ENCODE data around the gene RAVER1. TPM values are rescaled to one million over a fixed set of nuclear protein-coding genes. Genes with fewer than 3 reads are reported as not detected.

RAVER1 gene
- total and polyA plus RNA-seq, 2 of the 13 experiments (the other 11 are each of a cell fraction or from before 2014, with no cell fraction given), result 3.6 to 7.9 TPM

GRCh38 chr19:10269333-10270179 is 63.8 kb downstream of the RAVER1 start (continued):
- TF ChIP-seq ZKSCAN8 (CRISPR knock-in tag; IDR thresholded peaks at IDR 0.05; ENCODE audit: borderline replicate concordance), result peak; percentile 98
- TF ChIP-seq, protein P1, sequence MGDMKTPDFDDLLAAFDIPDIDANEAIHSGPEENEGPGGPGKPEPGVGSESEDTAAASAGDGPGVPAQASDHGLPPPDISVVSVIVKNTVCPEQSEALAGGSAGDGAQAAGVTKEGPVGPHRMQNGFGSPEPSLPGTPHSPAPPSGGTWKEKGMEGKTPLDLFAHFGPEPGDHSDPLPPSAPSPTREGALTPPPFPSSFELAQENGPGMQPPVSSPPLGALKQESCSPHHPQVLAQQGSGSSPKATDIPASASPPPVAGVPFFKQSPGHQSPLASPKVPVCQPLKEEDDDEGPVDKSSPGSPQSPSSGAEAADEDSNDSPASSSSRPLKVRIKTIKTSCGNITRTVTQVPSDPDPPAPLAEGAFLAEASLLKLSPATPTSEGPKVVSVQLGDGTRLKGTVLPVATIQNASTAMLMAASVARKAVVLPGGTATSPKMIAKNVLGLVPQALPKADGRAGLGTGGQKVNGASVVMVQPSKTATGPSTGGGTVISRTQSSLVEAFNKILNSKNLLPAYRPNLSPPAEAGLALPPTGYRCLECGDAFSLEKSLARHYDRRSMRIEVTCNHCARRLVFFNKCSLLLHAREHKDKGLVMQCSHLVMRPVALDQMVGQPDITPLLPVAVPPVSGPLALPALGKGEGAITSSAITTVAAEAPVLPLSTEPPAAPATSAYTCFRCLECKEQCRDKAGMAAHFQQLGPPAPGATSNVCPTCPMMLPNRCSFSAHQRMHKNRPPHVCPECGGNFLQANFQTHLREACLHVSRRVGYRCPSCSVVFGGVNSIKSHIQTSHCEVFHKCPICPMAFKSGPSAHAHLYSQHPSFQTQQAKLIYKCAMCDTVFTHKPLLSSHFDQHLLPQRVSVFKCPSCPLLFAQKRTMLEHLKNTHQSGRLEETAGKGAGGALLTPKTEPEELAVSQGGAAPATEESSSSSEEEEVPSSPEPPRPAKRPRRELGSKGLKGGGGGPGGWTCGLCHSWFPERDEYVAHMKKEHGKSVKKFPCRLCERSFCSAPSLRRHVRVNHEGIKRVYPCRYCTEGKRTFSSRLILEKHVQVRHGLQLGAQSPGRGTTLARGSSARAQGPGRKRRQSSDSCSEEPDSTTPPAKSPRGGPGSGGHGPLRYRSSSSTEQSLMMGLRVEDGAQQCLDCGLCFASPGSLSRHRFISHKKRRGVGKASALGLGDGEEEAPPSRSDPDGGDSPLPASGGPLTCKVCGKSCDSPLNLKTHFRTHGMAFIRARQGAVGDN (CRISPR knock-in tag; IDR thresholded peaks at IDR 0.05), result peak; percentile 49
- no peak for TF ChIP-seq ZNF34 (CRISPR knock-in tag; IDR thresholded peaks at IDR 0.05; ENCODE audit: borderline replicate concordance)
- no peak for TF ChIP-seq NFIC (IDR thresholded peaks at IDR 0.05; ENCODE audit: low read length)
- TF ChIP-seq HES4 (CRISPR knock-in tag; IDR thresholded peaks at IDR 0.05; ENCODE audit: borderline replicate concordance), result no peak
- TF ChIP-seq SRSF9 (IDR thresholded peaks at IDR 0.05; ENCODE audit: borderline replicate concordance, insufficient read depth, low read depth, low read length, poor library complexity, severe bottlenecking), result no peak
- TF ChIP-seq, protein P2, sequence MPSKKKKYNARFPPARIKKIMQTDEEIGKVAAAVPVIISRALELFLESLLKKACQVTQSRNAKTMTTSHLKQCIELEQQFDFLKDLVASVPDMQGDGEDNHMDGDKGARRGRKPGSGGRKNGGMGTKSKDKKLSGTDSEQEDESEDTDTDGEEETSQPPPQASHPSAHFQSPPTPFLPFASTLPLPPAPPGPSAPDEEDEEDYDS (CRISPR knock-in tag; IDR thresholded peaks at IDR 0.05), result no peak
- TF ChIP-seq STAT5B (CRISPR knock-in tag; IDR thresholded peaks at IDR 0.05), result no peak
- no peak for TF ChIP-seq SAFB2 (CRISPR knock-in tag; IDR thresholded peaks at IDR 0.05; ENCODE audit: borderline replicate concordance, low read depth)
- TF ChIP-seq ARNTL (CRISPR knock-in tag; IDR thresholded peaks at IDR 0.05), result no peak
- no peak for TF ChIP-seq EED (CRISPR knock-in tag; IDR thresholded peaks at IDR 0.05)
- no peak for TF ChIP-seq ZNF431 (CRISPR knock-in tag; IDR thresholded peaks at IDR 0.05; ENCODE audit: borderline replicate concordance, low read depth)
- TF ChIP-seq ONECUT2 (CRISPR knock-in tag; IDR thresholded peaks at IDR 0.05), result no peak
- TF ChIP-seq HIVEP1 (CRISPR knock-in tag; IDR thresholded peaks at IDR 0.05), result no peak
- TF ChIP-seq, protein P3, sequence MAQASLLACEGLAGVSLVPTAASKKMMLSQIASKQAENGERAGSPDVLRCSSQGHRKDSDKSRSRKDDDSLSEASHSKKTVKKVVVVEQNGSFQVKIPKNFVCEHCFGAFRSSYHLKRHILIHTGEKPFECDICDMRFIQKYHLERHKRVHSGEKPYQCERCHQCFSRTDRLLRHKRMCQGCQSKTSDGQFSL (CRISPR knock-in tag; IDR thresholded peaks at IDR 0.05), result no peak
- no peak for TF ChIP-seq NFKB2 (CRISPR knock-in tag; IDR thresholded peaks at IDR 0.05; ENCODE audit: borderline replicate concordance)
- TF ChIP-seq ETV5 (CRISPR knock-in tag; IDR thresholded peaks at IDR 0.05; ENCODE audit: borderline replicate concordance), result 0 out of 2 replicates have a peak, but pooled peaks have one; percentile 19
- no peak for TF ChIP-seq MEIS1 (CRISPR knock-in tag; IDR thresholded peaks at IDR 0.05; ENCODE audit: borderline replicate concordance)
- TF ChIP-seq MTA1 (CRISPR knock-in tag; IDR thresholded peaks at IDR 0.05; ENCODE audit: borderline replicate concordance), result 0 out of 2 replicates have a peak, but pooled peaks have one; percentile 17
- peak; percentile 56 for TF ChIP-seq XRCC5 (optimal IDR thresholded peaks at IDR 0.05; ENCODE audit: low read length)
- no peak for TF ChIP-seq NFYC (CRISPR knock-in tag; IDR thresholded peaks at IDR 0.05)
- TF ChIP-seq NAIF1 (CRISPR knock-in tag; IDR thresholded peaks at IDR 0.05; ENCODE audit: borderline replicate concordance), result no peak
- TF ChIP-seq ZNF510 (CRISPR knock-in tag; IDR thresholded peaks at IDR 0.05; ENCODE audit: low read depth), result no peak
- no peak for TF ChIP-seq PAF1 (CRISPR knock-in tag; IDR thresholded peaks at IDR 0.05)
- no peak for TF ChIP-seq ZNF567 (CRISPR knock-in tag; IDR thresholded peaks at IDR 0.05; ENCODE audit: borderline replicate concordance)
- TF ChIP-seq CEBPB (IDR thresholded peaks at IDR 0.05; ENCODE audit: borderline replicate concordance, low read depth, low read length), result no peak

Data from HepG2 (cell line).